ENCODE results near the gene SURF4. TPM values are rescaled to one million over a fixed set of nuclear protein-coding genes. Genes with fewer than 3 reads are reported as not detected.

The SURF4 gene
- polyA plus RNA-seq, 3 donors = 61.4 to 175 (median 157) TPM

DNA sequence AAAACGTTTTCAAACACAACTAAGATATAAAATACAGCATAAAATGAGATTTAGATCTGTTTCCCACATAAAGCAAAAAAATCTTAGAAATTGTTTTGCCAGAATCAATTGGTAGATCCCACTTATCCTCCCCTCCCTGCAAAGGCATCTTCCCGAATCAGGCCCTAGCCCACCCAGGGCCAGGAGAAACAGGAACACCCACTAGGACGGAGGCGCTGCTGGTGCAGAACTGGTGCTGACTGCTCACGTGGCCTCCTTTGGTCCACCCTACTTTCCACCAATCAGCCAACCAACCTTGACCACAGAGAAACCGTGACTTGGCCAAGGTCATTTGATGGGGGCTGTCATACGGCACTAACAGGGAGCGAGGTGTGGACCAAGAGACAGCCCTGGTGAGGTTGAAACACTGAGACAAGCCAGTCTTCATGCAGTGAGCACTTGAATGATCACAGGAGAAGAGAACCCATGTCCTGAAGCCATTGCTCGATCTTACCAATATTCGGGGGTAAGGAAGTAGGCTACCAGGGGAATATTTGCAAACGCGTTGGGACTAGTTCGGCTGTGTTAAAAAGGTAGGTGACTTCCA, 14.3 kb downstream of the SURF4 start:
- TF ChIP-seq, protein P1, sequence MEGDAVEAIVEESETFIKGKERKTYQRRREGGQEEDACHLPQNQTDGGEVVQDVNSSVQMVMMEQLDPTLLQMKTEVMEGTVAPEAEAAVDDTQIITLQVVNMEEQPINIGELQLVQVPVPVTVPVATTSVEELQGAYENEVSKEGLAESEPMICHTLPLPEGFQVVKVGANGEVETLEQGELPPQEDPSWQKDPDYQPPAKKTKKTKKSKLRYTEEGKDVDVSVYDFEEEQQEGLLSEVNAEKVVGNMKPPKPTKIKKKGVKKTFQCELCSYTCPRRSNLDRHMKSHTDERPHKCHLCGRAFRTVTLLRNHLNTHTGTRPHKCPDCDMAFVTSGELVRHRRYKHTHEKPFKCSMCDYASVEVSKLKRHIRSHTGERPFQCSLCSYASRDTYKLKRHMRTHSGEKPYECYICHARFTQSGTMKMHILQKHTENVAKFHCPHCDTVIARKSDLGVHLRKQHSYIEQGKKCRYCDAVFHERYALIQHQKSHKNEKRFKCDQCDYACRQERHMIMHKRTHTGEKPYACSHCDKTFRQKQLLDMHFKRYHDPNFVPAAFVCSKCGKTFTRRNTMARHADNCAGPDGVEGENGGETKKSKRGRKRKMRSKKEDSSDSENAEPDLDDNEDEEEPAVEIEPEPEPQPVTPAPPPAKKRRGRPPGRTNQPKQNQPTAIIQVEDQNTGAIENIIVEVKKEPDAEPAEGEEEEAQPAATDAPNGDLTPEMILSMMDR (IDR thresholded peaks at IDR 0.05) = no peak
- WGBS (ENCODE audit: insufficient coverage) = 93% methylated on average over 11 of the region's 13 CpGs
- Mint-ChIP-seq H3K4me3 (no peak overlapping the region), H3K27ac (peak overlapping the region in 1 of 7 donors; percentile 83), H3K4me1 (peaks cover 24% of the 10 kb centered on the region), H3K36me3 (peaks cover 69 to 77% of the 10 kb centered on the region in 2 donors), H3K9me3 (peaks cover 0 to 1% (median 0%) of the 10 kb centered on the region in 7 donors), H3K27me3 (ENCODE audit: low read depth in 3 of 3) (peaks cover 0 to 2% (median 0%) of the 10 kb centered on the region in 3 donors)
- no peaks in the 10 kb centered on the region for H3K9me3 ChIP-seq (replicated peaks in 1 of 2; ENCODE audit: control insufficient read depth in 1 of 2, insufficient read depth in 1 of 2, low read length in 2 of 2)
- intact Hi-C loops (cut with micrococcal nuclease) = no loop called here
- H3K27ac ChIP-seq (ENCODE audit: low read depth in 1 of 2, low read length in 2 of 2) = peak overlapping the region in 1 of 2 donors; percentile 26
- peaks cover 12 to 16% of the 10 kb centered on the region in 2 donors for H3K4me1 ChIP-seq (ENCODE audit: control insufficient read depth in 1 of 2, insufficient read depth in 2 of 2, low read length in 2 of 2)
- peaks cover 31% of the 10 kb centered on the region for H3K79me2 ChIP-seq (ENCODE audit: insufficient read depth, low read length)
- peaks cover 62 to 76% of the 10 kb centered on the region in 2 donors for H3K36me3 ChIP-seq (replicated peaks in 1 of 2; ENCODE audit: control insufficient read depth in 1 of 2, insufficient read depth in 2 of 2, low read length in 2 of 2)
- H2AFZ ChIP-seq (ENCODE audit: insufficient read depth, low read depth, low read length, poor library complexity, severe bottlenecking) = no peak overlapping the region
- no peak overlapping the region for H3K4me3 ChIP-seq (replicated peaks in 1 of 3; ENCODE audit: low read depth in 2 of 3, low read length in 3 of 3)
- DNase-seq = no peak
- H3K4me2 ChIP-seq (replicated peaks; ENCODE audit: extremely low read depth, low read length, poor library complexity, severe bottlenecking) = no peak overlapping the region
- H3K9ac ChIP-seq (ENCODE audit: insufficient read depth, low read length, poor library complexity, severe bottlenecking) = no peak overlapping the region
- peaks cover 69% of the 10 kb centered on the region for H4K20me1 ChIP-seq (ENCODE audit: insufficient read depth, low read length)
- no peaks in the 10 kb centered on the region for H3K27me3 ChIP-seq (ENCODE audit: control insufficient read depth in 2 of 2, insufficient read depth in 2 of 2, low read length in 2 of 2)

DNA sequence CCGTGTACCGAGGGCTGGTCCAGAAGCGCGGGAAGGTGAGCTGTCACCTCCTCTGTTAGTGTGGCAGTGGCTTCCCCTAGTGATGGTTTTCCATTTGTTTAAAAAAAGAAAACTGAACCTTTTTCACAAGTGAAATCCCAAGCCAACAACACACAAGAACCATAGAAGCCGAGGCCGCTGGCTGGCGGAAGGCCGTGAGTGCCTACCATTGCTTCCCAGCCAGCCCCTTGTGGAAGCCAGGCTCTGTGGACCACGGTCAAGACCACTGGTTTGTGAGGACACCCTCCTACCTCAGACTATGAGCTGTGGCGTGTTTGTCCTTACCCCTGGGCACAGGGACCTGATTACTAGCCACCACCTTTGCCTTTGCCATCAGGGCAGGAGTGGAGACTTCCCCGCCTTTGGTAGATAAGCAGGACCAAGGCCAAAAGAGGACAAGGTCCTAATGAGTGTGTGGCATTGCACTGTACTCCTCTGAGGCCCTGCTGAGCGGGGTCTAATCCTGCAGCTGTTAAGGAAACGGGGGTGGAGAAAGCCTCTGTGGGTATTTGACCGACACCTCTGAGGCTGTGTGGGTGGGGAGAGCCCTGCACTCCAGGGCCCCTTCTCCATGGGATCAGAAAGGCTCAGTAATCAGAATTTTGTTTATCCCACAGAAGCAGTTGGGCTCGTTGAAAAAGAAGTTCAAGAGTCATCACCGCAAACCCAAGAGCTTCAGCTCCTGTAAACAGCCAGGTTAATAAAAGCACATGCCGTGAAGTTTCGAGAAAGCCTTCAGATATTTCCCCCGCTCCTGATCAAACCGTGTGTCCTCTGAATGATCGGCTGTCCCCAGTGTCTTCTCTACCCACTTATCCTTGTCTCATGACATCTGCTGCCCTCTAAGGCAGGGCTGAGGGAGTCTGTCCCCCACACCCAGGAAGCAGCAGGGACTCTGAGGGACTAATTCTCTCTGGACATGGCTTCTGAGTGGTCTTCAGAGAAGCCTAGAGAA, 15.2 kb downstream of the SURF4 start:
- no peak overlapping the region for H3K4me2 ChIP-seq (replicated peaks; ENCODE audit: extremely low read depth, low read length, poor library complexity, severe bottlenecking)
- peaks cover 53 to 67% of the 10 kb centered on the region in 2 donors for H3K36me3 ChIP-seq (replicated peaks in 1 of 2; ENCODE audit: control insufficient read depth in 1 of 2, insufficient read depth in 2 of 2, low read length in 2 of 2)
- Mint-ChIP-seq H3K9me3 (peaks cover 0 to 1% (median 0%) of the 10 kb centered on the region in 7 donors), H3K4me3 (no peak overlapping the region), H3K27ac (peak overlapping the region in 3 of 7 donors; percentile 2 to 35 (median 8)), H3K27me3 (ENCODE audit: low read depth in 3 of 3) (peaks cover 0 to 2% (median 0%) of the 10 kb centered on the region in 3 donors), H3K4me1 (peaks cover 27% of the 10 kb centered on the region), H3K36me3 (peaks cover 60 to 68% of the 10 kb centered on the region in 2 donors)
- DNase-seq = no peak
- TF ChIP-seq, protein P1 (IDR thresholded peaks at IDR 0.05) = no peak
- H3K9me3 ChIP-seq (replicated peaks in 1 of 2; ENCODE audit: control insufficient read depth in 1 of 2, insufficient read depth in 1 of 2, low read length in 2 of 2) = no peaks in the 10 kb centered on the region
- no peak overlapping the region for H3K9ac ChIP-seq (ENCODE audit: insufficient read depth, low read length, poor library complexity, severe bottlenecking)
- no peak overlapping the region for H3K27ac ChIP-seq (ENCODE audit: low read depth in 1 of 2, low read length in 2 of 2)
- no peaks in the 10 kb centered on the region for H3K27me3 ChIP-seq (ENCODE audit: control insufficient read depth in 2 of 2, insufficient read depth in 2 of 2, low read length in 2 of 2)
- H3K4me1 ChIP-seq (ENCODE audit: control insufficient read depth in 1 of 2, insufficient read depth in 2 of 2, low read length in 2 of 2) = peaks cover 16 to 21% of the 10 kb centered on the region in 2 donors
- H3K4me3 ChIP-seq (replicated peaks in 1 of 3; ENCODE audit: low read depth in 2 of 3, low read length in 3 of 3) = no peak overlapping the region
- 87% methylated on average over 16 of the region's 21 CpGs for WGBS (ENCODE audit: insufficient coverage)
- no peak overlapping the region for H2AFZ ChIP-seq (ENCODE audit: insufficient read depth, low read depth, low read length, poor library complexity, severe bottlenecking)
- intact Hi-C loops (cut with micrococcal nuclease) = no loop called here
- H4K20me1 ChIP-seq (ENCODE audit: insufficient read depth, low read length) = peaks cover 60% of the 10 kb centered on the region
- H3K79me2 ChIP-seq (ENCODE audit: insufficient read depth, low read length) = peaks cover 27% of the 10 kb centered on the region

Measured in CD14-positive monocyte (primary cell).